ENCODE measurements around the gene ENDOV.

Gene ENDOV

GRCh38 chr17:80431246-80432195 lies 16.6 kb downstream of the ENDOV start:
- no peak for TF ChIP-seq CTCF (IDR thresholded peaks at IDR 0.05; ENCODE audit: low read length, missing control alignments)
- no peak for DNase-seq (ENCODE audit: low read depth)
- H3K4me3 ChIP-seq (replicated peaks; ENCODE audit: low read depth, low read length): no peak overlapping the region

GRCh38 chr17:80432350-80432955 lies 17.5 kb downstream of the ENDOV start:
- no peak overlapping the region for H3K4me3 ChIP-seq (replicated peaks; ENCODE audit: low read depth, low read length)
- TF ChIP-seq CTCF (IDR thresholded peaks at IDR 0.05; ENCODE audit: low read length, missing control alignments): no peak
- DNase-seq (ENCODE audit: low read depth): no peak

- no peak for TF ChIP-seq CTCF (IDR thresholded peaks at IDR 0.05; ENCODE audit: low read length, missing control alignments)
- no peak for DNase-seq (ENCODE audit: low read depth)
- no peak overlapping the region for H3K4me3 ChIP-seq (replicated peaks; ENCODE audit: low read depth, low read length)
Measured at GRCh38 chr17:80432961-80433550, 18.1 kb downstream of the ENDOV start.

- TF ChIP-seq CTCF (IDR thresholded peaks at IDR 0.05; ENCODE audit: low read length, missing control alignments): no peak
- H3K4me3 ChIP-seq (replicated peaks; ENCODE audit: low read depth, low read length): no peak overlapping the region
- DNase-seq (ENCODE audit: low read depth): no peak
Measured at GRCh38 chr17:80433916-80434666, 19.1 kb downstream of the ENDOV start.

GRCh38 chr17:80437532-80437931 lies 22.6 kb downstream of the ENDOV start:
- H3K4me3 ChIP-seq (replicated peaks; ENCODE audit: low read depth, low read length): no peak overlapping the region
- TF ChIP-seq CTCF (IDR thresholded peaks at IDR 0.05; ENCODE audit: low read length, missing control alignments): no peak
- no peak for DNase-seq (ENCODE audit: low read depth)

GRCh38 chr17:80438806-80439205 lies 23.8 kb downstream of the ENDOV start:
- no peak for DNase-seq (ENCODE audit: low read depth)
- TF ChIP-seq CTCF (IDR thresholded peaks at IDR 0.05; ENCODE audit: low read length, missing control alignments): no peak
- H3K4me3 ChIP-seq (replicated peaks; ENCODE audit: low read depth, low read length): no peak overlapping the region

Measured in fibroblast of pulmonary artery (primary cell).